Panc1 (cell line): ENCODE data around the gene SHANK2. TPM values are rescaled to one million over a fixed set of nuclear protein-coding genes. Genes with fewer than 3 reads are reported as not detected.
"Not testable (repeated sequence)": the region's sequence is repeated elsewhere in the genome, so short reads cannot be mapped to it uniquely, and the experiment has no call there.

Experiments used
- ATAC-seq: fragments of 200-7000 bp; cut with Tn5 transposase; 2 replicates; pipeline ENCODE4 v1.9.1; 2020; ENCODE audit warnings: mild to moderate bottlenecking, moderate library complexity
- BruUV-seq: library from RNA; stranded (reverse); fragments of 400-500 nt; replicated peaks from 2 replicates; lab custom pipeline; 2021; lab: Mats Ljungman, UMichigan
- CTCF ChIA-PET: fragments of 300-600 bp; sonication (Branson Sonifier 250); formaldehyde crosslinking; loops from one replicate; lab custom pipeline; 2022; ENCODE audit warnings: antibody characterized with exemption; lab: Charles Lee
- POLR2A ChIA-PET: fragments of 300-600 bp; sonication (Branson Sonifier 250); formaldehyde crosslinking; loops from one replicate; lab custom pipeline; 2022; ENCODE audit warnings: antibody characterized with exemption; lab: Charles Lee
- DNase-seq: peaks from one replicate; pipeline ENCODE4 v3.0.0-alpha.2; 2010; ENCODE audit warnings: low read depth, low spot score
- H3K27ac ChIP-seq: 2 replicates; pipeline ENCODE4 v1.5.1; 2011; ENCODE audit warnings: mild to moderate bottlenecking, low read length, inconsistent platforms
- H3K27me3 ChIP-seq: fragments of 200-500 bp; sonication (Bioruptor generic); 2 replicates; pipeline ENCODE4 v1.6.0; 2014; ENCODE audit warnings: low read length, inconsistent platforms; ENCODE audit not compliant: control insufficient read depth, insufficient read depth
- H3K36me3 ChIP-seq: fragments of 200-500 bp; sonication (Bioruptor generic); 2 replicates; pipeline ENCODE4 v1.5.1; 2014; ENCODE audit warnings: inconsistent platforms, mild to moderate bottlenecking, low read length, moderate library complexity; ENCODE audit not compliant: control insufficient read depth, insufficient read depth
- H3K4me1 ChIP-seq: 2 replicates; pipeline ENCODE4 v1.5.1; 2011; ENCODE audit warnings: inconsistent platforms, mild to moderate bottlenecking, low read length, moderate library complexity; ENCODE audit not compliant: control insufficient read depth, insufficient read depth
- H3K4me3 ChIP-seq, 2 experiments: 2 replicates each; pipeline ENCODE4 v1.5.1; 2011 to 2012; ENCODE audit warnings: low read depth in 2 of 2, low read length in 2 of 2, mild to moderate bottlenecking in 2 of 2, inconsistent platforms in 1 of 2, moderate library complexity in 1 of 2
- H3K9me3 ChIP-seq: fragments of 200-500 bp; sonication (Bioruptor generic); 2 replicates; pipeline ENCODE4 v1.5.1; 2014; ENCODE audit warnings: low read depth, mild to moderate bottlenecking, inconsistent platforms, low read length, moderate library complexity; ENCODE audit not compliant: control insufficient read depth, insufficient read depth
- POLR2AphosphoS5 ChIP-seq: IDR thresholded peaks from 2 replicates; pipeline ENCODE4 v1.6.1; 2012; ENCODE audit warnings: mild to moderate bottlenecking, low read depth, low read length, moderate library complexity
- SIN3A ChIP-seq: IDR thresholded peaks from 2 replicates; pipeline ENCODE4 v1.6.1; 2012; ENCODE audit warnings: low read depth, mild to moderate bottlenecking, low read length, moderate library complexity, borderline replicate concordance; ENCODE audit not compliant: insufficient read depth
- TCF7L2 ChIP-seq: IDR thresholded peaks from 2 replicates; pipeline ENCODE4 v1.6.1; 2011; ENCODE audit warnings: mild to moderate bottlenecking, low read depth, low read length, inconsistent platforms
- in situ Hi-C: cut with HindIII; loops from 2 replicates; pipeline ENCODE4 v1.10.0; 2016; ENCODE audit warnings: low sequenced_read_pairs, low pct_unique_long_range_greater_than_20kb
- intact Hi-C: fragments of 100-400 bp; cut with micrococcal nuclease; formaldehyde crosslinking; loops from one replicate; pipeline ENCODE4 v1.10.0; 2022; ENCODE audit not compliant: unreplicated experiment
- total RNA-seq: library from RNA; stranded (reverse); gene quantifications from one replicate; pipeline ENCODE4 v1.2.1, GENCODE V29; 2021; ENCODE audit not compliant: unreplicated experiment
- TF ChIP-seq, protein P1 (sequence below), 2 experiments: IDR thresholded peaks; 2 replicates each; pipeline ENCODE4 v1.6.1; 2011 to 2012; ENCODE audit warnings: low read depth in 2 of 2, control low read depth in 1 of 2, low read length in 1 of 2, mild to moderate bottlenecking in 1 of 2, moderate library complexity in 1 of 2; ENCODE audit not compliant: insufficient read depth in 1 of 2
- TF ChIP-seq, protein P2 (sequence below): fragments of 450-650 bp; IDR thresholded peaks from 2 replicates; pipeline ENCODE4 v1.5.1; 2017; ENCODE audit warnings: mild to moderate bottlenecking

The SHANK2 gene
- total RNA-seq, 1 experiment from 2014 or later, result 1.7 TPM

DNA sequence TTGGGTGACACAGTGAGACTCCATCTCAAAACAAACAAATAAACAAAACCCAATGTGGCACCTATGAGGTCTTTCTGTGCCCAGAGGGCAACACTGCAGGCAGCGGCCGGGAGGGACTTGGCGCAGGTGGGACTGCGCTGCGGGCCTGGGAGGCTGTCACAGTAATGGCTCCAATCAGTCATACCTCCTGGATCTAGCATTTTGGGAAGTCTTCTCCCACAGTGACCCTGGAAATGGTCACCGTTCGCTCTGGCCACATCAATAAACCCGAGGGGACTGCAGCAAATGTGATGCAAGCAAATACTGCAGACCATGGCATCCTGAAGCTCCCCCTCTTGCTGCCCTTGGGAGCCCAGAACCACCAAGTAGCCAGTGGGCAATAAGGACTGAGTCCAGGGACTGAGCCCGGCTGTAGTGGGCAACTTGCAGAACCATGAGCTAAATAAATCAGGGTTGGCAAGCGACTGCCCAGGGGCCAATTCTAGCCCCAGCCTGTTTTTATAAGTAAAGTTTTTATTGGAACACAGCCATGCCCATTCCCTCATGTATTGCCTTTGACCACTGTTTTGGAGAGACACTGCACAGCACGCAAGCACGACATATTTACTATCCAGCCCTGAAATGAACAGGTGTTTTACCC, 15.4 kb downstream of the SHANK2 start:
- Histone ChIP-seq H3K4me3 (no peak overlapping the region), H3K27ac (no peak overlapping the region), H3K9me3 (no peaks in the 10 kb centered on the region), H3K27me3 (no peaks in the 10 kb centered on the region), H3K4me1 (peaks cover 5% of the 10 kb centered on the region; the same call in 1 of the 2 replicates), H3K36me3 (no peaks in the 10 kb centered on the region)
- intact Hi-C loops (no loop called here), in situ Hi-C loops (no loop called here)
- no peak for ATAC-seq
- no TSS peak for BruUV-seq
- POLR2A ChIA-PET, result no interaction called here
- TF ChIP-seq POLR2AphosphoS5 (no peak), SIN3A (no peak), TCF7L2 (no peak)
- TF ChIP-seq, protein P1, sequence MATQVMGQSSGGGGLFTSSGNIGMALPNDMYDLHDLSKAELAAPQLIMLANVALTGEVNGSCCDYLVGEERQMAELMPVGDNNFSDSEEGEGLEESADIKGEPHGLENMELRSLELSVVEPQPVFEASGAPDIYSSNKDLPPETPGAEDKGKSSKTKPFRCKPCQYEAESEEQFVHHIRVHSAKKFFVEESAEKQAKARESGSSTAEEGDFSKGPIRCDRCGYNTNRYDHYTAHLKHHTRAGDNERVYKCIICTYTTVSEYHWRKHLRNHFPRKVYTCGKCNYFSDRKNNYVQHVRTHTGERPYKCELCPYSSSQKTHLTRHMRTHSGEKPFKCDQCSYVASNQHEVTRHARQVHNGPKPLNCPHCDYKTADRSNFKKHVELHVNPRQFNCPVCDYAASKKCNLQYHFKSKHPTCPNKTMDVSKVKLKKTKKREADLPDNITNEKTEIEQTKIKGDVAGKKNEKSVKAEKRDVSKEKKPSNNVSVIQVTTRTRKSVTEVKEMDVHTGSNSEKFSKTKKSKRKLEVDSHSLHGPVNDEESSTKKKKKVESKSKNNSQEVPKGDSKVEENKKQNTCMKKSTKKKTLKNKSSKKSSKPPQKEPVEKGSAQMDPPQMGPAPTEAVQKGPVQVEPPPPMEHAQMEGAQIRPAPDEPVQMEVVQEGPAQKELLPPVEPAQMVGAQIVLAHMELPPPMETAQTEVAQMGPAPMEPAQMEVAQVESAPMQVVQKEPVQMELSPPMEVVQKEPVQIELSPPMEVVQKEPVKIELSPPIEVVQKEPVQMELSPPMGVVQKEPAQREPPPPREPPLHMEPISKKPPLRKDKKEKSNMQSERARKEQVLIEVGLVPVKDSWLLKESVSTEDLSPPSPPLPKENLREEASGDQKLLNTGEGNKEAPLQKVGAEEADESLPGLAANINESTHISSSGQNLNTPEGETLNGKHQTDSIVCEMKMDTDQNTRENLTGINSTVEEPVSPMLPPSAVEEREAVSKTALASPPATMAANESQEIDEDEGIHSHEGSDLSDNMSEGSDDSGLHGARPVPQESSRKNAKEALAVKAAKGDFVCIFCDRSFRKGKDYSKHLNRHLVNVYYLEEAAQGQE (IDR thresholded peaks at IDR 0.05; ENCODE audit: insufficient read depth in 1 of 2, low read depth in 2 of 2, low read length in 1 of 2), result no peak
- TF ChIP-seq, protein P2, sequence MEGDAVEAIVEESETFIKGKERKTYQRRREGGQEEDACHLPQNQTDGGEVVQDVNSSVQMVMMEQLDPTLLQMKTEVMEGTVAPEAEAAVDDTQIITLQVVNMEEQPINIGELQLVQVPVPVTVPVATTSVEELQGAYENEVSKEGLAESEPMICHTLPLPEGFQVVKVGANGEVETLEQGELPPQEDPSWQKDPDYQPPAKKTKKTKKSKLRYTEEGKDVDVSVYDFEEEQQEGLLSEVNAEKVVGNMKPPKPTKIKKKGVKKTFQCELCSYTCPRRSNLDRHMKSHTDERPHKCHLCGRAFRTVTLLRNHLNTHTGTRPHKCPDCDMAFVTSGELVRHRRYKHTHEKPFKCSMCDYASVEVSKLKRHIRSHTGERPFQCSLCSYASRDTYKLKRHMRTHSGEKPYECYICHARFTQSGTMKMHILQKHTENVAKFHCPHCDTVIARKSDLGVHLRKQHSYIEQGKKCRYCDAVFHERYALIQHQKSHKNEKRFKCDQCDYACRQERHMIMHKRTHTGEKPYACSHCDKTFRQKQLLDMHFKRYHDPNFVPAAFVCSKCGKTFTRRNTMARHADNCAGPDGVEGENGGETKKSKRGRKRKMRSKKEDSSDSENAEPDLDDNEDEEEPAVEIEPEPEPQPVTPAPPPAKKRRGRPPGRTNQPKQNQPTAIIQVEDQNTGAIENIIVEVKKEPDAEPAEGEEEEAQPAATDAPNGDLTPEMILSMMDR, result no peak
- no peak for DNase-seq
- CTCF ChIA-PET, result no interaction called here

DNA sequence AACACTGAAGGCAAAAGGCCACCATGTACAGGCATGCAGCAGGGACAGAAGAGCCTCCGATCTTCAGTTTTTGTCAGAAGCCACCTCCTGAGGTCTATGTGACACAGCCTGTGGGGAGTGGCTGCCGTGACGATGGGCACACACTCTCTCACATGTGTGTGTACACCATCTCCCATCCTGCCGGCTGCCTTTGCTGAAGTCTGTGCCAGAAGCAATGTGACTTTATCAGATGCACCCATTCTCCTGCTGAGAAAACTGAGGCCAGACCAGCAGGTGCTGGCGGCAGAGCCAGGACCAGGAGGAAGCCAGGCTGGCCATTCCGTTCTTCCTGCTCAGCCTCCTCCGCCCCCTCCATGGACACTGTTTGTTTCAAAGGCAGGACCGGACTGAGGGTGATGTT, 16.7 kb downstream of the SHANK2 start:
- ATAC-seq (no peak), DNase-seq (no peak)
- ChIA-PET CTCF (no interaction called here), POLR2A (no interaction called here)
- TF ChIP-seq TCF7L2 (no peak), POLR2AphosphoS5 (no peak), SIN3A (no peak)
- TF ChIP-seq, protein P2, result no peak
- TF ChIP-seq, protein P1 (IDR thresholded peaks at IDR 0.05; ENCODE audit: insufficient read depth in 1 of 2, low read depth in 2 of 2, low read length in 1 of 2), result no peak
- Histone ChIP-seq H3K9me3 (no peaks in the 10 kb centered on the region), H3K4me3 (no peak overlapping the region), H3K27me3 (no peaks in the 10 kb centered on the region), H3K36me3 (no peaks in the 10 kb centered on the region), H3K4me1 (peaks cover under 1% of the 10 kb centered on the region; the same call in 1 of the 2 replicates), H3K27ac (no peak overlapping the region)
- in situ Hi-C loops, result no loop called here
- intact Hi-C loops, result no loop called here
- no TSS peak for BruUV-seq

DNA sequence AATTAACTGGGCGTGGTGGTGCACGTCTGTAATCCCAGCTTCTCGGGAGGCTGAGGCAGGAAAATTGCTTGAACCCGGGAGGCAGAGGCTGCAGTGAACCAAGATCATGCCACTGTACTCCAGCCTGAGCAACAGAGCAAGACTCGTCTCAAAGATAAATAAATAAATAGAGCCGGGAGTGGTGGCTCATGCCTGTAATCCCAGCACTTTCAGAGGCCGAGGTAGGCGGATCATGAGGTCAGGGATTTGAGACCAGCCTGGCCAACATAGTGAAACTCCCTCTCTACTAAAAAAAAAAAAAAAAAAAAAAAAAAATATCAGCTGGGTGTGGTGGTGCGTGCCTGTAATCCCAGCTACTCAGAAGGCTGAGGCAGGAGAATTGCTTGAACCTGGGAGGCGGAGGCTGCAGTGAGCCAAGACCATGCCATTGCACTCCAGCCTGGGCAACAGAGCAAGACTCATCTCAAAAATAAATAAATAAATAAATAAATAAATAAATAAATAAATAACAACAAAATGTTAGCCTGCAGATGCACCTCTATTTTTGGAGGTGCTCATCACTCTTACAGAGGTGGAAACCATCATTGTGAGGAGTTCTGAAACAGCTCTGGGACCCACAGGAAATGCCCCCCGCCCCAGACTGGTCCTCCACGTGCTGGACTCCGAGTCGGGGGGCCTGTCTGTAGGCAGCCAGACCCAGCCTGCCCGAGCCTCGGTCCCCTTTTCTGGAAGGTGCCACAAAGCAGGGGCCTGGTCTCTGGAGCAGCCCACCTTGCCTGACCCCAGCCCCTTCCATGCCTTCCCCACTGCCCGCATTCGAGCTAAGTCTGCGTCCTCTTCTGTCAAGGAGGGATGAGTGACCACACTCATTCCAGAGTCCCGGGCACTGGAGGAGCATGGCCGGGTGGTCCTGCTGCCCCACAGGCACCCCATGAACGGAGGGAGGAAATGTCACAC, 18.2 kb downstream of the SHANK2 start:
- H3K27ac ChIP-seq, ATAC-seq, H3K4me1 ChIP-seq, intact Hi-C loops, CTCF ChIA-PET, in situ Hi-C loops, H3K36me3 ChIP-seq, BruUV-seq, H3K9me3 ChIP-seq, H3K27me3 ChIP-seq, DNase-seq, H3K4me3 ChIP-seq: not testable (repeated sequence)
- POLR2A ChIA-PET, result interaction anchor here (0.6 kb wide), 1 partner anchor 78 kb away, joined by 4 read pairs; no protein-coding TSS in a partner anchor
